K562 (cell line): ENCODE data around the gene RFX3. TPM values are rescaled to one million over a fixed set of nuclear protein-coding genes. Genes with fewer than 3 reads are reported as not detected.

ENCODE experiments used
- ATAC-seq: fragments of 200-7000 bp; cut with Tn5 transposase; 3 replicates; pipeline ENCODE4 v1.9.1; 2020; ENCODE audit warnings: moderate library complexity
- BruUV-seq: library from RNA; stranded (reverse); fragments of 400-500 nt; replicated peaks from 2 replicates; lab custom pipeline; 2021; lab: Mats Ljungman, UMichigan
- CTCF ChIA-PET: fragments of 300-600 bp; formaldehyde crosslinking; extraction: SDS; loops from one replicate; lab custom pipeline; 2021; ENCODE audit warnings: low intra/inter-chr PET ratio; lab: Yijun Ruan, JAX
- POLR2A ChIA-PET: fragments of 300-600, 350-650 bp; sonication (Branson Sonifier 250); formaldehyde crosslinking; extraction: SDS; loops from one replicate; lab custom pipeline; 2021; ENCODE audit warnings: antibody characterized with exemption, inconsistent platforms; lab: Yijun Ruan, JAX
- DNase-seq, 4 experiments: peaks; one replicate each; pipeline versions ENCODE4 v3.0.0 to v3.0.0-alpha.2; 2011 to 2018; ENCODE audit warnings: low spot score in 3 of 4, mixed read lengths in 3 of 4; ENCODE audit errors: extremely low read depth in 1 of 4
- FAIRE-seq: peaks from 2 replicates; lab custom pipeline; 2011; peaks lifted over from hg19 to GRCh38; lab: Jason Lieb, UNC
- H2AFZ ChIP-seq: 2 replicates; pipeline ENCODE4 v1.6.0; 2011; ENCODE audit warnings: low read depth, low read length, control low read depth, inconsistent platforms
- H3K27ac ChIP-seq: fragments of 200-600 bp; 3 replicates; pipeline ENCODE4 v1.8.0; 2011; ENCODE audit warnings: low read depth, mild to moderate bottlenecking, control low read depth, inconsistent platforms, low read length, moderate library complexity, mixed read lengths; ENCODE audit errors: extremely low read depth
- H3K27me3 ChIP-seq, 2 experiments: fragments of 300-600 bp in 1 of 2; 2 replicates in 1 of 2; 3 replicates in 1 of 2; pipeline versions ENCODE4 v1.6.0 to v1.8.0; 2011; ENCODE audit warnings: inconsistent platforms in 2 of 2, low read length in 2 of 2, mild to moderate bottlenecking in 1 of 2, mixed read lengths in 1 of 2, moderate library complexity in 1 of 2; ENCODE audit not compliant: control insufficient read depth in 2 of 2, insufficient read depth in 2 of 2
- H3K36me3 ChIP-seq: fragments of 300-600 bp; 3 replicates; pipeline ENCODE4 v1.8.0; 2011; ENCODE audit warnings: mild to moderate bottlenecking, low read length, inconsistent platforms; ENCODE audit not compliant: control insufficient read depth, insufficient read depth
- H3K4me1 ChIP-seq, 2 experiments: fragments of 200-600 bp in 1 of 2; replicated peaks in 1 of 2; 2 replicates in 1 of 2; 3 replicates in 1 of 2; pipeline versions ENCODE4 v1.5.1 to v1.8.0; 2011; ENCODE audit warnings: inconsistent platforms in 2 of 2, low read length in 2 of 2, mild to moderate bottlenecking in 1 of 2, mixed read lengths in 1 of 2, moderate library complexity in 1 of 2; ENCODE audit not compliant: control insufficient read depth in 2 of 2, insufficient read depth in 2 of 2
- H3K4me2 ChIP-seq: 2 replicates; pipeline ENCODE4 v1.6.1; 2011; ENCODE audit warnings: low read length, control low read depth, inconsistent platforms, mixed read lengths; ENCODE audit not compliant: insufficient read depth
- H3K4me3 ChIP-seq: fragments of 200-600 bp; sonication (generic), shearing (Covaris generic); 2 replicates; pipeline ENCODE4 v1.5.1; 2016; ENCODE audit warnings: control low read depth, inconsistent platforms
- H3K79me2 ChIP-seq: fragments of 200-600 bp; 3 replicates; pipeline ENCODE4 v1.8.0; 2011; ENCODE audit warnings: low read length, inconsistent platforms; ENCODE audit not compliant: control insufficient read depth, insufficient read depth
- H3K9ac ChIP-seq, 2 experiments: 2 replicates each; pipeline versions ENCODE4 v1.6.0 to v1.6.1; 2011; ENCODE audit warnings: low read depth in 2 of 2, low read length in 2 of 2, control low read depth in 1 of 2, inconsistent platforms in 1 of 2, mild to moderate bottlenecking in 1 of 2, mixed read lengths in 1 of 2; ENCODE audit not compliant: insufficient read depth in 1 of 2
- H3K9me1 ChIP-seq: one replicate; pipeline ENCODE4 v1.6.0; 2011; ENCODE audit warnings: inconsistent platforms, mild to moderate bottlenecking, low read length, moderate library complexity; ENCODE audit not compliant: control insufficient read depth, insufficient read depth
- H3K9me3 ChIP-seq: replicated peaks from 2 replicates; pipeline ENCODE4 v1.5.1; 2011; ENCODE audit warnings: low read depth, low read length, inconsistent platforms; ENCODE audit not compliant: control insufficient read depth, insufficient read depth
- H4K20me1 ChIP-seq: replicated peaks from 2 replicates; pipeline ENCODE4 v1.6.1; 2011; ENCODE audit warnings: low read length, inconsistent platforms, mixed read lengths; ENCODE audit not compliant: control insufficient read depth, insufficient read depth
- CBX3 ChIP-seq, 2 experiments: IDR thresholded peaks; 1 replicate in 1 of 2; 2 replicates in 1 of 2; pipeline ENCODE4 v1.6.1; 2012; ENCODE audit warnings: inconsistent platforms in 2 of 2, low read length in 2 of 2, borderline replicate concordance in 1 of 2, control low read depth in 1 of 2
- HNRNPH1 ChIP-seq: fragments of 200-400 bp; formaldehyde crosslinking; optimal IDR thresholded peaks from 2 replicates; pipeline ENCODE3; 2017; ENCODE audit warnings: low read depth, mild to moderate bottlenecking, low read length, moderate library complexity
- IRF2 ChIP-seq: sonication (generic); formaldehyde crosslinking; IDR thresholded peaks from 2 replicates; pipeline ENCODE4 v1.8.1; 2022; ENCODE audit warnings: mild to moderate bottlenecking, missing genetic modification reagents
- KAT8 ChIP-seq: fragments of 450-650 bp; IDR thresholded peaks from 2 replicates; pipeline ENCODE4 v1.6.1; 2016; ENCODE audit warnings: low read depth, mild to moderate bottlenecking
- KLF16 ChIP-seq: IDR thresholded peaks from 2 replicates; pipeline ENCODE4 v1.6.1; 2016; ENCODE audit warnings: antibody characterized with exemption
- NELFE ChIP-seq: IDR thresholded peaks from 2 replicates; pipeline ENCODE4 v1.6.1; 2011; ENCODE audit warnings: mild to moderate bottlenecking; ENCODE audit not compliant: insufficient read depth, insufficient read length
- SMAD4 ChIP-seq: fragments of 250-450 bp; sonication (Bioruptor Pico); conservative IDR thresholded peaks from 2 replicates; pipeline ENCODE4 v1.8.0; 2021; ENCODE audit warnings: inconsistent platforms, mild to moderate bottlenecking, moderate library complexity
- XRCC5 ChIP-seq: fragments of 200-400 bp; formaldehyde crosslinking; IDR thresholded peaks from 2 replicates; pipeline ENCODE4 v1.6.1; 2017; ENCODE audit warnings: low read depth, mild to moderate bottlenecking, low read length
- ZBTB40 ChIP-seq, 2 experiments: fragments of 450-650 bp in 1 of 2; sonication (generic) in 1 of 2; formaldehyde crosslinking in 1 of 2; IDR thresholded peaks; 2 replicates each; pipeline versions ENCODE4 v1.7.1 to v1.9.0; 2016 to 2022; ENCODE audit warnings: inconsistent platforms in 1 of 2, mild to moderate bottlenecking in 1 of 2, missing genetic modification reagents in 1 of 2
- ZNF324 ChIP-seq: fragments of 250-450 bp; sonication (Bioruptor Pico); IDR thresholded peaks from 2 replicates; pipeline ENCODE4 v1.4.0; 2020; ENCODE audit warnings: mild to moderate bottlenecking
- ZNF354B ChIP-seq: fragments of 250-450 bp; sonication (Bioruptor Pico); IDR thresholded peaks from 2 replicates; pipeline ENCODE4 v1.4.0; 2020
- ZNF551 ChIP-seq: fragments of 250-450 bp; sonication (Bioruptor Pico); IDR thresholded peaks from 2 replicates; pipeline ENCODE4 v1.5.0; 2021; ENCODE audit warnings: mild to moderate bottlenecking, moderate library complexity
- ZNF583 ChIP-seq: fragments of 250-450 bp; sonication (Bioruptor Pico); IDR thresholded peaks from 2 replicates; pipeline ENCODE4 v1.4.0; 2020
- ZNF717 ChIP-seq: fragments of 250-450 bp; sonication (Bioruptor Pico); IDR thresholded peaks from 2 replicates; pipeline ENCODE4 v1.5.0; 2021
- WGBS: fragments of 100-300 bp; shearing (Covaris generic); methylation state at CpG from one replicate; pipeline ENCODE4 v1.1.6; 2016; ENCODE audit warnings: low coverage, mixed read lengths; ENCODE audit not compliant: insufficient coverage; ENCODE audit errors: missing lambda C conversion rate; 5-methylcytosine and 5-hydroxymethylcytosine counted together
- in situ Hi-C: fragments of 300-500 bp; cut with MboI; formaldehyde crosslinking; loops from 4 replicates; pipeline ENCODE4 v1.15.0; 2018; ENCODE audit warnings: inconsistent platforms, mixed read lengths
- intact Hi-C: fragments of 100-400 bp; cut with micrococcal nuclease; formaldehyde crosslinking; loops from 2 replicates; pipeline ENCODE4 v1.14.2; 2022
- polyA plus RNA-seq, 8 experiments: library from polyadenylated mRNA; depleted of rRNA in 4 of 8; stranded (reverse) in 5 of 8; unstranded in 3 of 8; fragments of >200 nt; fragmentation: Nextera tagmentation in 2 of 8; fragmentation: Illumina TruSeq in 1 of 8; extraction: Ambion mirVana in 2 of 8; extraction: Trizol in 1 of 8; gene quantifications; 2 replicates each; pipeline versions ENCODE4 v1.2.1 to v1.2.3, GENCODE V29; 2011 to 2014; ENCODE audit warnings: inconsistent platforms in 1 of 8, missing spikeins in 1 of 8
- total RNA-seq, 7 experiments: library from RNA; depleted of rRNA in 6 of 7; stranded (reverse); fragments of >200 nt in 6 of 7; fragmentation: Illumina TruSeq in 2 of 7; extraction: Trizol in 2 of 7; gene quantifications; 2 replicates each; pipeline versions ENCODE4 v1.2.1 to v1.2.3, GENCODE V29; 2011 to 2021; ENCODE audit warnings: low replicate concordance in 1 of 7

RFX3 gene
- total and polyA plus RNA-seq, 9 of the 15 experiments (the other 6 are each of a cell fraction or from before 2014, with no cell fraction given) = 0.86 to 4.9 (median 2.0) TPM

GRCh38 chr9:3455094-3455493 lies 70.7 kb downstream of the RFX3 start:
- H3K79me2 ChIP-seq = no peaks in the 10 kb centered on the region
- BruUV-seq = no TSS peak
- no peak overlapping the region for H3K27ac ChIP-seq
- no peaks in the 10 kb centered on the region for H3K9me1 ChIP-seq
- WGBS = 58% methylated on average over 2 of the region's 2 CpGs
- no peak overlapping the region for H3K4me3 ChIP-seq
- POLR2A ChIA-PET = interaction anchor here (0.6 kb wide), 1 partner anchor 89 kb away, joined by 3 read pairs; no protein-coding TSS in a partner anchor
- no peak overlapping the region for H3K9ac ChIP-seq
- no peaks in the 10 kb centered on the region for H3K36me3 ChIP-seq
- CTCF ChIA-PET = no interaction called here
- 0 out of 5 replicates have a peak, but pooled peaks cover 0 to 7% of the 10 kb centered on the region in 2 experiments for H3K4me1 ChIP-seq
- FAIRE-seq (no peak), ATAC-seq (no peak), DNase-seq (no peak)
- H3K4me2 ChIP-seq = no peak overlapping the region
- in situ Hi-C loops = loop anchor here (25.0 kb wide), 2 partner anchors 232 to 657 kb away; no protein-coding TSS in a partner anchor
- H2AFZ ChIP-seq = no peak overlapping the region
- intact Hi-C loops = no loop called here
- no peaks in the 10 kb centered on the region for H4K20me1 ChIP-seq
- no peaks in the 10 kb centered on the region for H3K9me3 ChIP-seq
- no peaks in the 10 kb centered on the region for H3K27me3 ChIP-seq
- TF ChIP-seq ZBTB40 (IDR thresholded peaks at IDR 0.05) (no peak), ZBTB40 (CRISPR knock-in tag; IDR thresholded peaks at IDR 0.05) (no peak), NELFE (no peak), IRF2 (CRISPR knock-in tag) (no peak), XRCC5 (no peak), ZNF583 (CRISPR knock-in tag) (no peak), SMAD4 (CRISPR knock-in tag) (no peak), KLF16 (no peak), ZNF551 (no peak), ZNF717 (CRISPR knock-in tag) (no peak), ZNF354B (CRISPR knock-in tag) (no peak), KAT8 (no peak), HNRNPH1 (no peak), CBX3 (IDR thresholded peaks at IDR 0.05; ENCODE audit: borderline replicate concordance in 1 of 2, low read length in 2 of 2) (no peak), ZNF324 (CRISPR knock-in tag) (no peak)
